Epithelial cell of proximal tubule (primary cell): ENCODE measurements around the gene SPNS2. TPM values are rescaled to one million over a fixed set of nuclear protein-coding genes. Genes with fewer than 3 reads are reported as not detected.

Experiments used
- DNase-seq: peaks from one replicate; pipeline ENCODE4 v3.0.0-alpha.2; 2011; ENCODE audit warnings: low read depth
- H3K4me3 ChIP-seq: 2 replicates; pipeline ENCODE4 v1.5.1; 2011; ENCODE audit warnings: low read depth, mild to moderate bottlenecking, low read length
- CTCF ChIP-seq: conservative IDR thresholded peaks from 2 replicates; pipeline ENCODE4 v1.5.1; 2012; ENCODE audit warnings: low read depth, mild to moderate bottlenecking, low read length
- total RNA-seq: library from RNA; depleted of rRNA; stranded (reverse); fragments of >200 nt; gene quantifications from 2 replicates; pipeline ENCODE4 v1.2.3, GENCODE V29; 2015

The SPNS2 gene
- total RNA-seq, 1 donor from 2014 or later: 162 TPM

GRCh38 chr17:4534928-4535666 lies 36.4 kb downstream of the SPNS2 start:
- no peak overlapping the region for H3K4me3 ChIP-seq
- no peak for TF ChIP-seq CTCF
- DNase-seq: no peak

GRCh38 chr17:4535667-4536258 lies 37.1 kb downstream of the SPNS2 start:
- no peak for TF ChIP-seq CTCF
- DNase-seq: no peak
- H3K4me3 ChIP-seq: no peak overlapping the region

- TF ChIP-seq CTCF: no peak
- no peak overlapping the region for H3K4me3 ChIP-seq
- DNase-seq: no peak
Observed at GRCh38 chr17:4536259-4536741, 37.6 kb downstream of the SPNS2 start.

GRCh38 chr17:4536742-4537411 lies 38.2 kb downstream of the SPNS2 start:
- H3K4me3 ChIP-seq: no peak overlapping the region
- no peak for DNase-seq
- no peak for TF ChIP-seq CTCF

- H3K4me3 ChIP-seq: no peak overlapping the region
- TF ChIP-seq CTCF: no peak
- DNase-seq: no peak
Observed at GRCh38 chr17:4537451-4538235, 39.0 kb downstream of the SPNS2 start.

GRCh38 chr17:4538236-4539002 lies 39.7 kb downstream of the SPNS2 start:
- no peak for TF ChIP-seq CTCF
- no peak for DNase-seq
- H3K4me3 ChIP-seq: no peak overlapping the region
